H1 (cell line): Measurements from ENCODE around the gene GEMIN2. TPM values are rescaled to one million over a fixed set of nuclear protein-coding genes. Genes with fewer than 3 reads are reported as not detected.

ENCODE experiments used
- CTCF ChIA-PET: fragments of 300-600 bp; sonication (Branson Sonifier 250); formaldehyde crosslinking; loops from one replicate; lab custom pipeline; 2021; ENCODE audit not compliant: partially characterized antibody; lab: Charles Lee
- POLR2A ChIA-PET: fragments of 300-600 bp; sonication (Branson Sonifier 250); formaldehyde crosslinking; loops from one replicate; lab custom pipeline; 2021; ENCODE audit warnings: inconsistent platforms; ENCODE audit not compliant: partially characterized antibody; lab: Charles Lee
- DNase-seq, 2 experiments: peaks; one replicate each; pipeline versions ENCODE4 v3.0.0 to v3.0.0-alpha.2; 2010 to 2022; ENCODE audit warnings: low spot score in 2 of 2, low read depth in 1 of 2, mixed read lengths in 1 of 2
- FAIRE-seq: peaks from 2 replicates; lab custom pipeline; 2011; peaks lifted over from hg19 to GRCh38; lab: Jason Lieb, UNC
- H2AFZ ChIP-seq: 2 replicates; pipeline ENCODE4 v1.8.1; 2012; ENCODE audit warnings: low read length, inconsistent platforms
- H2AK5ac ChIP-seq: 2 replicates; pipeline ENCODE4 v1.6.1; 2013; ENCODE audit warnings: low read depth, low read length
- H2BK120ac ChIP-seq: replicated peaks from 2 replicates; pipeline ENCODE3; 2013; ENCODE audit warnings: low read depth, low read length, inconsistent platforms
- H2BK12ac ChIP-seq: 2 replicates; pipeline ENCODE4 v1.6.1; 2013; ENCODE audit warnings: low read depth, low read length
- H2BK15ac ChIP-seq: 2 replicates; pipeline ENCODE4 v1.6.1; 2013; ENCODE audit warnings: low read length
- H2BK20ac ChIP-seq: 2 replicates; pipeline ENCODE4 v1.6.1; 2013; ENCODE audit warnings: low read length
- H2BK5ac ChIP-seq: 2 replicates; pipeline ENCODE4 v1.6.1; 2013; ENCODE audit warnings: low read depth, low read length
- H3K14ac ChIP-seq: 2 replicates; pipeline ENCODE4 v1.6.1; 2013; ENCODE audit warnings: inconsistent platforms; ENCODE audit not compliant: insufficient read length
- H3K18ac ChIP-seq: 2 replicates; pipeline ENCODE4 v1.6.1; 2013; ENCODE audit warnings: low read length; ENCODE audit errors: extremely low read depth
- H3K23ac ChIP-seq: 2 replicates; pipeline ENCODE4 v1.6.1; 2013; ENCODE audit warnings: inconsistent platforms; ENCODE audit not compliant: insufficient read length
- H3K23me2 ChIP-seq: 2 replicates; pipeline ENCODE4 v1.6.1; 2013; ENCODE audit warnings: low read depth, low read length
- H3K27ac ChIP-seq: 2 replicates; pipeline ENCODE4 v1.6.1; 2011; ENCODE audit warnings: low read depth, low read length, inconsistent platforms
- H3K27me3 ChIP-seq, 4 experiments: replicated peaks in 1 of 4; 1 replicate in 1 of 4; 2 replicates in 3 of 4; pipeline versions ENCODE4 v1.6.1 to v1.8.1; 2011 to 2013; ENCODE audit warnings: low read length in 3 of 4, mild to moderate bottlenecking in 3 of 4, inconsistent platforms in 2 of 4, mixed read lengths in 2 of 4, moderate library complexity in 1 of 4; ENCODE audit not compliant: control insufficient read depth in 3 of 4, insufficient read depth in 3 of 4; ENCODE audit errors: extremely low read depth in 1 of 4
- H3K36me3 ChIP-seq, 4 experiments: 2 replicates each; pipeline versions ENCODE4 v1.6.1 to v1.8.1; 2011 to 2013; ENCODE audit warnings: mild to moderate bottlenecking in 4 of 4, low read length in 3 of 4, moderate library complexity in 2 of 4, control low read depth in 1 of 4, inconsistent platforms in 1 of 4; ENCODE audit not compliant: insufficient read depth in 4 of 4, control insufficient read depth in 2 of 4
- H3K4ac ChIP-seq: replicated peaks from 2 replicates; pipeline ENCODE3; 2013; ENCODE audit warnings: low read length, low read depth, mixed read lengths, inconsistent platforms; ENCODE audit not compliant: insufficient read length
- H3K4me1 ChIP-seq, 4 experiments: replicated peaks in 1 of 4; 1 replicate in 1 of 4; 2 replicates in 3 of 4; pipeline versions ENCODE4 v1.6.1 to v1.8.1; 2011 to 2013; ENCODE audit warnings: low read length in 3 of 4, inconsistent platforms in 2 of 4, mixed read lengths in 1 of 4; ENCODE audit not compliant: insufficient read depth in 4 of 4, control insufficient read depth in 3 of 4
- H3K4me2 ChIP-seq, 2 experiments: 2 replicates each; pipeline versions ENCODE4 v1.6.1 to v1.8.1; 2011 to 2013; ENCODE audit warnings: low read depth in 2 of 2, low read length in 2 of 2, control low read depth in 1 of 2, inconsistent platforms in 1 of 2, mild to moderate bottlenecking in 1 of 2; ENCODE audit not compliant: insufficient read depth in 1 of 2
- H3K4me3 ChIP-seq, 4 experiments: fragments of 200-600, 300-600 bp in 1 of 4; sonication (generic), shearing (Covaris generic), sonication (Bioruptor Twin) in 1 of 4; 2 replicates each; pipeline versions ENCODE4 v1.5.1 to v1.8.1; 2011 to 2016; ENCODE audit warnings: low read length in 4 of 4, low read depth in 3 of 4, control low read depth in 2 of 4, inconsistent platforms in 2 of 4, mild to moderate bottlenecking in 2 of 4, mixed read lengths in 1 of 4, moderate library complexity in 1 of 4; ENCODE audit not compliant: insufficient read depth in 2 of 4; ENCODE audit errors: extremely low read depth in 1 of 4
- H3K56ac ChIP-seq: replicated peaks from 2 replicates; pipeline ENCODE3; 2013; ENCODE audit warnings: low read depth, mild to moderate bottlenecking, mixed read lengths, low read length, inconsistent platforms; ENCODE audit not compliant: insufficient read length
- H3K79me1 ChIP-seq: 2 replicates; pipeline ENCODE4 v1.6.1; 2013; ENCODE audit warnings: low read depth, low read length, control low read depth
- H3K79me2 ChIP-seq, 2 experiments: 2 replicates each; pipeline versions ENCODE4 v1.6.1 to v1.8.1; 2012 to 2013; ENCODE audit warnings: low read length in 2 of 2, mild to moderate bottlenecking in 2 of 2, inconsistent platforms in 1 of 2; ENCODE audit not compliant: insufficient read depth in 2 of 2, control insufficient read depth in 1 of 2
- H3K9ac ChIP-seq, 4 experiments: replicated peaks in 1 of 4; 1 replicate in 1 of 4; 2 replicates in 3 of 4; pipeline versions ENCODE4 v1.6.1 to v1.8.1; 2011 to 2013; ENCODE audit warnings: low read depth in 3 of 4, low read length in 3 of 4, control low read depth in 2 of 4, mild to moderate bottlenecking in 2 of 4, moderate library complexity in 2 of 4, inconsistent platforms in 1 of 4; ENCODE audit errors: extremely low read depth in 1 of 4
- H3K9me3 ChIP-seq, 2 experiments: 2 replicates each; pipeline versions ENCODE4 v1.6.1 to v1.8.1; 2012 to 2013; ENCODE audit warnings: mild to moderate bottlenecking in 2 of 2, moderate library complexity in 2 of 2, control low read depth in 1 of 2, inconsistent platforms in 1 of 2, low read depth in 1 of 2, low read length in 1 of 2, mixed read lengths in 1 of 2; ENCODE audit not compliant: insufficient read depth in 2 of 2
- H4K20me1 ChIP-seq, 2 experiments: replicated peaks in 1 of 2; 2 replicates each; pipeline versions ENCODE3 to v1.8.1; 2011 to 2013; ENCODE audit warnings: inconsistent platforms in 2 of 2, low read length in 2 of 2, mild to moderate bottlenecking in 1 of 2; ENCODE audit not compliant: insufficient read depth in 2 of 2, control insufficient read depth in 1 of 2
- H4K5ac ChIP-seq: 2 replicates; pipeline ENCODE4 v1.6.1; 2013; ENCODE audit warnings: low read length, low read depth, mixed read lengths, inconsistent platforms; ENCODE audit not compliant: insufficient read length
- H4K8ac ChIP-seq: 2 replicates; pipeline ENCODE4 v1.8.0; 2013; ENCODE audit warnings: mild to moderate bottlenecking, moderate library complexity, low read length, inconsistent platforms; ENCODE audit not compliant: insufficient read depth; ENCODE audit errors: extremely low read depth
- H4K91ac ChIP-seq: replicated peaks from 2 replicates; pipeline ENCODE3; 2013; ENCODE audit warnings: low read length, mixed read lengths, inconsistent platforms; ENCODE audit not compliant: insufficient read length
- CREB1 ChIP-seq: IDR thresholded peaks from 2 replicates; pipeline ENCODE4 v1.6.1; 2012; ENCODE audit warnings: inconsistent platforms
- GABPA ChIP-seq: IDR thresholded peaks from 2 replicates; pipeline ENCODE4 v1.6.1; 2011; ENCODE audit warnings: mild to moderate bottlenecking, low read length, moderate library complexity, borderline replicate concordance; ENCODE audit not compliant: insufficient read depth
- WGBS, 2 experiments: shearing (Covaris generic) in 1 of 2; methylation state at CpG; one replicate each; pipeline versions ENCODE4 v1.1.6 to v1.1.7; 2013 to 2015; ENCODE audit warnings: low lambda C conversion rate in 2 of 2, mixed read lengths in 2 of 2, inconsistent platforms in 1 of 2, low coverage in 1 of 2, missing lambda C conversion rate in 1 of 2; ENCODE audit not compliant: insufficient replicate concordance in 2 of 2, insufficient coverage in 1 of 2, insufficient read length in 1 of 2; ENCODE audit errors: extremely low coverage in 1 of 2, missing lambda C conversion rate in 1 of 2; 5-methylcytosine and 5-hydroxymethylcytosine counted together
- polyA plus RNA-seq, 7 experiments: library from polyadenylated mRNA; depleted of rRNA in 3 of 7; stranded (reverse) in 5 of 7; unstranded in 2 of 7; fragments of >200 nt in 5 of 7; fragments of 200-250 nt in 2 of 7; gene quantifications; 1 replicate in 5 of 7; 2 replicates in 1 of 7; 4 replicates in 1 of 7; pipeline versions ENCODE4 v1.2.1 to v1.2.3, GENCODE V29; 2011 to 2013; ENCODE audit warnings: missing spikeins in 2 of 7, mixed read lengths in 2 of 7
- total RNA-seq: library from RNA; stranded (reverse); fragmentation: NEBNext Ultra II Directional; extraction: Animal tissue kit (Norgen Biotek cat#: 25700); gene quantifications from 2 replicates; pipeline ENCODE4 v1.2.1, GENCODE V29; 2021

GEMIN2 gene
- total and polyA plus RNA-seq, 2 of the 8 experiments (the other 6 are each of a cell fraction or from before 2014, with no cell fraction given): 29.1 to 30.8 TPM

GRCh38 chr14:39158222-39158858 lies 44.2 kb downstream of the GEMIN2 start:
- peaks cover 0 to 2% of the 10 kb centered on the region in 2 experiments for H4K20me1 ChIP-seq
- no peak overlapping the region for H2AFZ ChIP-seq
- no peaks in the 10 kb centered on the region for H3K4me1 ChIP-seq
- POLR2A ChIA-PET: interaction anchor here (0.8 to 5.9 kb wide), 4 partner anchors 13 to 21 kb away, joined by 3 to 44 read pairs (median 12); partner anchors contain the start of gene TRAPPC6B
- FAIRE-seq: no peak
- H2AK5ac ChIP-seq: no peak overlapping the region
- H3K9me3 ChIP-seq: no peaks in the 10 kb centered on the region
- H3K4ac ChIP-seq: no peak overlapping the region
- no peak overlapping the region for H3K4me3 ChIP-seq
- H2BK120ac ChIP-seq: no peak overlapping the region
- H4K5ac ChIP-seq: no peak overlapping the region
- H3K56ac ChIP-seq: no peak overlapping the region
- H3K79me1 ChIP-seq: no peaks in the 10 kb centered on the region
- no peak overlapping the region for H2BK15ac ChIP-seq
- H3K36me3 ChIP-seq: peaks cover 0 to 15% (median 3%) of the 10 kb centered on the region in 4 experiments; a peak in 2 of 8 replicates
- no peak overlapping the region for H3K4me2 ChIP-seq
- H2BK12ac ChIP-seq: no peak overlapping the region
- no peak overlapping the region for H3K9ac ChIP-seq
- no peaks in the 10 kb centered on the region for H3K23me2 ChIP-seq
- CTCF ChIA-PET: no interaction called here
- H3K79me2 ChIP-seq: peaks cover 0 to 12% of the 10 kb centered on the region in 2 experiments; a peak in 2 of 4 replicates
- H3K27me3 ChIP-seq: no peaks in the 10 kb centered on the region
- no peak overlapping the region for H4K8ac ChIP-seq
- H3K14ac ChIP-seq: no peak overlapping the region
- H2BK20ac ChIP-seq: no peak overlapping the region
- 83% methylated on average over 6 of the region's 6 CpGs; no CpG with 5 or more reads in 1 of the 2 experiments for WGBS, 2 experiments
- no peak overlapping the region for H3K27ac ChIP-seq
- no peak overlapping the region for H4K91ac ChIP-seq
- DNase-seq: no peak
- H2BK5ac ChIP-seq: no peak overlapping the region
- H3K18ac ChIP-seq: no peak overlapping the region
- no peak overlapping the region for H3K23ac ChIP-seq
- TF ChIP-seq CREB1 (no peak), GABPA (no peak)
